ENCODE data around the gene SUSD5.
"Not testable (repeated sequence)": the region's sequence is repeated elsewhere in the genome, so short reads cannot be mapped to it uniquely, and the experiment has no call there.

SUSD5 gene

DNA sequence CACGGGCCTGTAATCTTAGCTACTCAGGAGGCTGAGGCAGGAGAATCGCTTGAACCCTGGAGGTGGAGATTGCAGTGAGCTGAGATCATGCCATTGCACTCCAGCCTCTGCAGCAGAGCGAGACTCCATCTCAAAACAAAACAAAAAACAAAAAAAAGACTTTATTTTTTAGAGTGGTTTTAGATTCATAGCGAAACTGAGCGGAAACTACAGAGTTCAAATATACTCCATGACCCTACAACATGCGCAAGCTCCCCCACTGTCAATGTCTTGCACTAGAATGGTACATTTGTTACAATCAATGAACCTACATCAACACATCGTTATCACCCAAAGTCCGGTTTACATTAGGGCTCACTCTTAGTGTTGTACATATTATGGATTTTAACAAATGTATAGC, 107.0 kb downstream of the SUSD5 start:
- DNase-seq: no peak

DNA sequence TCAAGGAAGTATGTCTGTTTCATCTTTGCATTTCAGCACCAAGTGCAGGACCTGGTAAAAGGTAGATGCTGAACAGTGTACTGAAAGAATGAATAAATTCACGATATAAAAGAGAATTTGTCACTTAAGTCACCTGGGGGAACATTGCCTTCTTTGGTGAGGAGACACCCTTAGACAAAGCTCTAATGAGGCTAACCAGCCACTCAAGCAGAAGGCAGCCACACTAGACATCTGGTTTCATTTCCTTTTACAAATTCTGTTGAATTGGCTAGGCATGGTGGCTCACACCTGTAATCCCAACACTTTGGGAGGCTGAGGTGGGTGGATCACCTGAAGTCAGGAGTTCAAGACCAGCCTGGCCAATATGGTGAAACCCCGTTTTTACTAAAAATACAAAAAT, 111.8 kb downstream of the SUSD5 start:
- DNase-seq: not testable (repeated sequence)

DNA sequence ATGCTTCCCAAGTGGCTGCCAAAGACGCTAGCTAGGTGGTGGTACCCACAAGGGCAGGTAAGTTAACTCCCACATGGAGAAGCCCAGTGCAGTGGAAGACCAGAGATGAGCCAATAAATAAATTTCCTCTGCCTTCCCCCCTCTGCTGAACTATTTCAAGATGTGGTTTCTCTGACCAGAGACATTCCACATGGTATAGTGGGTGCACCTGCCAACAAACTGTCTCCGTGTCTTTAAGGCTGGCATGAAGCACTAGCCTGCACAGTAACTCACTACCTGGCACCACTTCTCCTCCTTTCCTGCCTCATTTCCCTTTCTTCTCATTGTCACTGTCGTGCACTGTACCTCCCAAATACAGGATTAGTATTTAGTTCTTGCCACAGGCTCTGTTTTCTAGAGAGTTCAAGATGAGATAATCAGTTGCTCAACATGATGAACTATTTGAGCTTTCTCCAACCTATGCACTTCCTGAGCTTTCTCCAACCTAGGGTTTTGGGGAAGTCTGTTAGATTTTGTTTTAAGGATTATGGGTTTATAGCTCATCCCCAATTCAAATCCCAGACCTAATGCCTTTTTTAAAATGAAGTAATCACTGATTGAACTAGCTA, 113.2 kb downstream of the SUSD5 start:
- DNase-seq: no peak

DNA sequence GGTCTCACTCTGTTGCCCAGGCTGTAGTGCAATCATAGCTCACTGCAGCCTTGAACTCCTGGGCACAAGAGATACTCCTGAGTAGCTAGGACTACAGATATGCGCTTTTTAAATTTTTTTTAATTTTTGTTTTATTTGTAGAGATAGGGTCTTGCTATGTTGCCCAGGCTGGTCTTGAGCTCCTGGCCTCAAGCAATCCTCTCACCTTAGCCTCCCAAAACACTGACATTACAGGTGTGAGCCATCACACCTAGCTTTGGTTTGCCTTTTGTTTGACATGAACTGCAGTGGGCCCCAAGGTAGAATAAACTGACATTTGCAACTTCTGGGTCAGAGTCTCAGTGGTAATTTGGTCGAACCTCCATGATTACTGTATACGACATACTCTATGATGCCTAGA, 113.8 kb downstream of the SUSD5 start:
- DNase-seq: no peak

DNA sequence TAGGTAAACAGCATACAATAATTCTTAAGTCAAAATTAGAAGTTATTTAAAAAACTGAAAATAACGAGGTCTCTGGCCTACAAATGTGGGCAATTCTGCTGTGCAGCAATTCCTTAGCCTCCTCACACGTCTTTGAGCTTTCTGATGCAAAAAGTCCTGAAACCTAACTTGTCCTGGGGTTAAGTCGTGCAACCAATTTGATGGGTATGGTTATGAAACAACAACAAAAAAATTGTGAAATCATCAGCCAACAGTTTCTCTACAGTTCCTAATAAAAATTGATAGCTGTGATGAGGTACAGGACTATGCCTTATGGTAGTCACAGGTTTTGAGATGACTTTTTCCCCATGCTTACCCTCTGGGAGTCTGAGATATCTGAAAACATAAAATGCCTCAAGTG, 115.1 kb downstream of the SUSD5 start:
- no peak for DNase-seq

DNA sequence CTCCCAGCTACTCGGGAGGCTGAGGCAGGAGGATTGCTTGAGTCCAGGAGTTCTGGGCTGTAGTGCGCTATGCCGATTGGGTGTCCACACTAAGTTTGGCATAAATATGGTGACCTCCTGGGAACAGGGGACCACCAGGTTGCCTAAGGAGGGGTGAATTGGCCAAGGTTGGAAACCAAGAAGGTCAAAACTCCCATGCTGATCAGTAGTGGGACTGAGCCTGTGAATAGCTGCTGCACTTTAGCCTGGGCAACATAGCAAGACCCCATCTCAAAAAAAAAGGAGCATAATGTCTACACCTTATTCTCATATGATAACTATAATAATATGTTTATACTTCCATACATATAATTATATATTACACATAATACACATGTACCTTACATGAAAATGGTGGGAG, 115.6 kb downstream of the SUSD5 start:
- DNase-seq: no peak

DNA sequence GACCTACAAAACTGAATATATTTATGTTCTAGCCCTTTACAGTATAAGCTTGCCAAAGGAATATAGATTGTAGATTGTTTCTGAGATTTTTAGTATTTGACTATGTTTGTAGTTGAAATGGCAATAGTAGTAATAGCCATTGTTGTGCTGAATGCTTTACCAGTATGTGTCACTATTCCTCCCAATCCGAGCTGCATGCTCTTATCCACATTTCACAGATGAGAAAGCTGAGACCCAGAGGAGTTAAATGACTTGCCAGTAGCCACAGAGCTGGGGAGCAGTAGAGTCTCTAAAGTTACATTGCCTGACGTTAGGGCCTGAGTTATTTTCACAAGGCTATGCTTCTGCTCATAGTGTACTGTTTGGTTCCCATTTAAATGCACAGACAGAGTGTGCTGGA, 118.4 kb downstream of the SUSD5 start:
- DNase-seq: no peak

Measured in NCI-H2081 treated with DMSO at 0.1 percent for 48 hours (cell line).